Measurements from ENCODE around the gene NFKBIE. TPM values are rescaled to one million over a fixed set of nuclear protein-coding genes. Genes with fewer than 3 reads are reported as not detected.

Gene NFKBIE
- total and polyA plus RNA-seq, 2 of the 13 experiments (the other 11 are each of a cell fraction or from before 2014, with no cell fraction given) = 6.7 to 14.5 TPM

DNA sequence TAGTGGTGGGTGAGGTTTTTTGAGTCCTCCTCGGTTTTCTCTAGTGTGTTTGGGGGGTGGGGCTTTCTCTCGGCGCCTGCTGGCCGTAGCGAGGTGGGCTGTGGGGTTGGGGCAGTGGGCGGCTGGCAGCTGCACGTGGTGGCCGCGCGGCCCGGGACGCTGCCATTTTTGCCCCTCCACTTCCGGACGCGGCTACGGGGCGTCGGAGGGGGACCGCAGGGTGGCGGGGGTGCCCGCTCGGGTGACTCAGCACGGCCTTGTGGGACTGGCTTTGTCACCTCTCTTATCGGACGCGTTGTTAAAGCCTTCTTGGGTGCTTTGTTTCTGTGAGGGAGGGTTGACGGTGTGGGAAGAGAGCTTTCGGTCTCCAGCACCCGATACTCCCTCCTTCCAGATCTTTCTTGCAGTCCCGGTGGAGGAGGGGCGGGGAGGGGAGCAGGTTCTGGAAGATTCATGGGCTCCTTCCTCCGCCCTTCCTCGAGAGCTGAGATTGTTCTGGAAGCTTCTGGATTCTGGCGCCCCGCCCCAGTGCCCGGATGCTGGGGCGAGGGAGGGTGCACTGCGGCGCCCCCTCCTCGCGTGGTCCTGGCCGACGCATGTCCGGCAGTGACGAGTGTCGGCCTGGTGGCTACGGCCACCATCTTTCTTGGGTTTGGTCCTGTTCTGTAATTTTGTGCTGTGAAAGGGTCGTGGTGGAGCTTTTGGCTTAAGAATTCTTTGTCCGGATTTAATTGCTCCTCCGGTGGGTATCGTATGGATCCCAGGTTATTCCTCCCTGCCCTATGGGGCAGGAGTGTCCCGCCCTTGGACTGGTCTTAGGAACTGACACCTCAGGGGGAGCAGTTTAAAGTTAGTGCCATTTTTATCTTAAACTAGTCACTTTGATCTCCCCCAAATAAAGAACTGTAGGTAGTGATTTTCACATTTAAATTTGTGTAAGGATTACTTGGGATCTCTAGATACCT is 17.7 kb downstream of the NFKBIE start (continued):
- TF ChIP-seq, protein P1, sequence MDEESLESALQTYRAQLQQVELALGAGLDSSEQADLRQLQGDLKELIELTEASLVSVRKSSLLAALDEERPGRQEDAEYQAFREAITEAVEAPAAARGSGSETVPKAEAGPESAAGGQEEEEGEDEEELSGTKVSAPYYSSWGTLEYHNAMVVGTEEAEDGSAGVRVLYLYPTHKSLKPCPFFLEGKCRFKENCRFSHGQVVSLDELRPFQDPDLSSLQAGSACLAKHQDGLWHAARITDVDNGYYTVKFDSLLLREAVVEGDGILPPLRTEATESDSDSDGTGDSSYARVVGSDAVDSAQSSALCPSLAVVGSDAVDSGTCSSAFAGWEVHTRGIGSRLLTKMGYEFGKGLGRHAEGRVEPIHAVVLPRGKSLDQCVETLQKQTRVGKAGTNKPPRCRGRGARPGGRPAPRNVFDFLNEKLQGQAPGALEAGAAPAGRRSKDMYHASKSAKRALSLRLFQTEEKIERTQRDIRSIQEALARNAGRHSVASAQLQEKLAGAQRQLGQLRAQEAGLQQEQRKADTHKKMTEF (CRISPR knock-in tag; IDR thresholded peaks at IDR 0.05) = peak; percentile 45; the same call in 1 of the 2 replicates
- peak; percentile 49; the same call in 1 of the 2 replicates for TF ChIP-seq FOSL2 (CRISPR knock-in tag; IDR thresholded peaks at IDR 0.05)
- peak; percentile 84 for TF ChIP-seq ZNF224 (CRISPR knock-in tag; IDR thresholded peaks at IDR 0.05)
- TF ChIP-seq SRSF1 (optimal IDR thresholded peaks at IDR 0.05; ENCODE audit: low read depth, low read length) = peak; percentile 26
- no peak for TF ChIP-seq TCF12 (IDR thresholded peaks at IDR 0.05)
- TF ChIP-seq TCF12 (CRISPR knock-in tag; IDR thresholded peaks at IDR 0.05) = peak; percentile 64; the same call in 1 of the 2 replicates
- TF ChIP-seq, protein P2, sequence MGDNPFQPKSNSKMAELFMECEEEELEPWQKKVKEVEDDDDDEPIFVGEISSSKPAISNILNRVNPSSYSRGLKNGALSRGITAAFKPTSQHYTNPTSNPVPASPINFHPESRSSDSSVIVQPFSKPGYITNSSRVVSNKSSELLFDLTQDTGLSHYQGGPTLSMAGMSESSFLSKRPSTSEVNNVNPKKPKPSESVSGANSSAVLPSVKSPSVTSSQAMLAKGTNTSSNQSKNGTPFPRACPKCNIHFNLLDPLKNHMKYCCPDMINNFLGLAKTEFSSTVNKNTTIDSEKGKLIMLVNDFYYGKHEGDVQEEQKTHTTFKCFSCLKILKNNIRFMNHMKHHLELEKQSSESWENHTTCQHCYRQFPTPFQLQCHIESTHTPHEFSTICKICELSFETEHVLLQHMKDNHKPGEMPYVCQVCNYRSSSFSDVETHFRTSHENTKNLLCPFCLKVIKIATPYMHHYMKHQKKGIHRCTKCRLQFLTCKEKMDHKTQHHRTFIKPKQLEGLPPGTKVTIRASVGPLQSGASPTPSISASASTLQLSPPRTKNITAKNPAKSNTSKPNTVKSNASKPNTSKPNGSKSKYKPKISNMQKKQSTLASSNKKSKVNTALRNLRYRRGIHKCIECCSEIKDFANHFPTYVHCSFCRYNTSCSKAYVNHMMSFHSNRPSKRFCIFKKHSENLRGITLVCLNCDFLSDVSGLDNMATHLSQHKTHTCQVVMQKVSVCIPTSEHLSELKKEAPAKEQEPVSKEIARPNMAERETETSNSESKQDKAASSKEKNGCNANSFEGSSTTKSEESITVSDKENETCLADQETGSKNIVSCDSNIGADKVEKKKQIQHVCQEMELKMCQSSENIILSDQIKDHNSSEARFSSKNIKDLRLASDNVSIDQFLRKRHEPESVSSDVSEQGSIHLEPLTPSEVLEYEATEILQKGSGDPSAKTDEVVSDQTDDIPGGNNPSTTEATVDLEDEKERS (CRISPR knock-in tag; IDR thresholded peaks at IDR 0.05) = 0 out of 2 replicates have a peak, but pooled peaks have one; percentile 21
- no peak for TF ChIP-seq SOX6 (IDR thresholded peaks at IDR 0.05)
- TF ChIP-seq SOX6 (CRISPR knock-in tag; IDR thresholded peaks at IDR 0.05) = no peak; the same call in 1 of the 2 replicates
- TF ChIP-seq, protein P3, sequence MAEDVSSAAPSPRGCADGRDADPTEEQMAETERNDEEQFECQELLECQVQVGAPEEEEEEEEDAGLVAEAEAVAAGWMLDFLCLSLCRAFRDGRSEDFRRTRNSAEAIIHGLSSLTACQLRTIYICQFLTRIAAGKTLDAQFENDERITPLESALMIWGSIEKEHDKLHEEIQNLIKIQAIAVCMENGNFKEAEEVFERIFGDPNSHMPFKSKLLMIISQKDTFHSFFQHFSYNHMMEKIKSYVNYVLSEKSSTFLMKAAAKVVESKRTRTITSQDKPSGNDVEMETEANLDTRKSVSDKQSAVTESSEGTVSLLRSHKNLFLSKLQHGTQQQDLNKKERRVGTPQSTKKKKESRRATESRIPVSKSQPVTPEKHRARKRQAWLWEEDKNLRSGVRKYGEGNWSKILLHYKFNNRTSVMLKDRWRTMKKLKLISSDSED (CRISPR knock-in tag; IDR thresholded peaks at IDR 0.05) = 0 out of 2 replicates have a peak, but pooled peaks have one; percentile 60
- peak; percentile 35; the same call in 1 of the 2 replicates for TF ChIP-seq ZNF563 (CRISPR knock-in tag; IDR thresholded peaks at IDR 0.05)
- TF ChIP-seq, protein P4, sequence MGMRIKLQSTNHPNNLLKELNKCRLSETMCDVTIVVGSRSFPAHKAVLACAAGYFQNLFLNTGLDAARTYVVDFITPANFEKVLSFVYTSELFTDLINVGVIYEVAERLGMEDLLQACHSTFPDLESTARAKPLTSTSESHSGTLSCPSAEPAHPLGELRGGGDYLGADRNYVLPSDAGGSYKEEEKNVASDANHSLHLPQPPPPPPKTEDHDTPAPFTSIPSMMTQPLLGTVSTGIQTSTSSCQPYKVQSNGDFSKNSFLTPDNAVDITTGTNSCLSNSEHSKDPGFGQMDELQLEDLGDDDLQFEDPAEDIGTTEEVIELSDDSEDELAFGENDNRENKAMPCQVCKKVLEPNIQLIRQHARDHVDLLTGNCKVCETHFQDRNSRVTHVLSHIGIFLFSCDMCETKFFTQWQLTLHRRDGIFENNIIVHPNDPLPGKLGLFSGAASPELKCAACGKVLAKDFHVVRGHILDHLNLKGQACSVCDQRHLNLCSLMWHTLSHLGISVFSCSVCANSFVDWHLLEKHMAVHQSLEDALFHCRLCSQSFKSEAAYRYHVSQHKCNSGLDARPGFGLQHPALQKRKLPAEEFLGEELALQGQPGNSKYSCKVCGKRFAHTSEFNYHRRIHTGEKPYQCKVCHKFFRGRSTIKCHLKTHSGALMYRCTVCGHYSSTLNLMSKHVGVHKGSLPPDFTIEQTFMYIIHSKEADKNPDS (CRISPR knock-in tag; IDR thresholded peaks at IDR 0.05) = no peak
- peak; percentile 98 for TF ChIP-seq RBFOX2 (IDR thresholded peaks at IDR 0.05; ENCODE audit: low read depth, low read length)
- 0 out of 2 replicates have a peak, but pooled peaks have one; percentile 4 for TF ChIP-seq RAD21 (CRISPR knock-in tag; IDR thresholded peaks at IDR 0.05)
- TF ChIP-seq, protein P5, sequence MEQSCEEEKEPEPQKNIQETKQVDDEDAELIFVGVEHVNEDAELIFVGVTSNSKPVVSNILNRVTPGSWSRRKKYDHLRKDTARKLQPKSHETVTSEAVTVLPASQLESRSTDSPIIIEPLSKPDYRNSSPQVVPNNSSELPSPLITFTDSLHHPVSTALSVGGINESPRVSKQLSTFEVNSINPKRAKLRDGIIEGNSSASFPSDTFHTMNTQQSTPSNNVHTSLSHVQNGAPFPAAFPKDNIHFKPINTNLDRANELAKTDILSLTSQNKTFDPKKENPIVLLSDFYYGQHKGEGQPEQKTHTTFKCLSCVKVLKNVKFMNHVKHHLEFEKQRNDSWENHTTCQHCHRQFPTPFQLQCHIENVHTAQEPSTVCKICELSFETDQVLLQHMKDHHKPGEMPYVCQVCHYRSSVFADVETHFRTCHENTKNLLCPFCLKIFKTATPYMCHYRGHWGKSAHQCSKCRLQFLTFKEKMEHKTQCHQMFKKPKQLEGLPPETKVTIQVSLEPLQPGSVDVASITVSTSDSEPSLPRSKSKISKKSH (CRISPR knock-in tag; IDR thresholded peaks at IDR 0.05; ENCODE audit: borderline replicate concordance) = peak; percentile 77; the same call in 1 of the 2 replicates
- TF ChIP-seq, protein P6, sequence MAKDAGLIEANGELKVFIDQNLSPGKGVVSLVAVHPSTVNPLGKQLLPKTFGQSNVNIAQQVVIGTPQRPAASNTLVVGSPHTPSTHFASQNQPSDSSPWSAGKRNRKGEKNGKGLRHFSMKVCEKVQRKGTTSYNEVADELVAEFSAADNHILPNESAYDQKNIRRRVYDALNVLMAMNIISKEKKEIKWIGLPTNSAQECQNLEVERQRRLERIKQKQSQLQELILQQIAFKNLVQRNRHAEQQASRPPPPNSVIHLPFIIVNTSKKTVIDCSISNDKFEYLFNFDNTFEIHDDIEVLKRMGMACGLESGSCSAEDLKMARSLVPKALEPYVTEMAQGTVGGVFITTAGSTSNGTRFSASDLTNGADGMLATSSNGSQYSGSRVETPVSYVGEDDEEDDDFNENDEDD (CRISPR knock-in tag; IDR thresholded peaks at IDR 0.05; ENCODE audit: borderline replicate concordance) = no peak; the same call in 1 of the 2 replicates

Measured in HepG2 (cell line).